CD14-positive monocyte (primary cell): ENCODE results near the gene TMEM198. TPM values are rescaled to one million over a fixed set of nuclear protein-coding genes. Genes with fewer than 3 reads are reported as not detected.
A peak's percentile ranks its signal among the peaks of the same experiment; 100 is the strongest.

Experiments used
- DNase-seq, 3 donors: peaks; one replicate each; pipeline ENCODE4 v3.0.0-alpha.2; 2011 to 2022
- H2AFZ ChIP-seq: 2 replicates; pipeline ENCODE4 v1.6.0; 2012; ENCODE audit warnings: mild to moderate bottlenecking, low read depth, low read length, inconsistent platforms; ENCODE audit not compliant: insufficient read depth, poor library complexity, severe bottlenecking
- H3K27ac ChIP-seq, 2 donors: 1 replicate in 1 of 2; 2 replicates in 1 of 2; pipeline ENCODE4 v1.5.1; 2012 to 2013; ENCODE audit warnings: low read length in 2 of 2, control low read depth in 1 of 2, inconsistent platforms in 1 of 2, low read depth in 1 of 2, mild to moderate bottlenecking in 1 of 2
- H3K27me3 ChIP-seq, 2 donors: one replicate each; pipeline versions ENCODE4 v1.6.0 to v1.6.1; 2011 to 2013; ENCODE audit warnings: low read length in 2 of 2; ENCODE audit not compliant: control insufficient read depth in 2 of 2, insufficient read depth in 2 of 2
- H3K36me3 ChIP-seq, 2 donors: replicated peaks in 1 of 2; 1 replicate in 1 of 2; 2 replicates in 1 of 2; pipeline versions ENCODE4 v1.5.1 to v1.6.1; 2012 to 2013; ENCODE audit warnings: low read length in 2 of 2, control low read depth in 1 of 2, inconsistent platforms in 1 of 2, mild to moderate bottlenecking in 1 of 2; ENCODE audit not compliant: insufficient read depth in 2 of 2, control insufficient read depth in 1 of 2
- H3K4me1 ChIP-seq, 2 donors: 1 replicate in 1 of 2; 2 replicates in 1 of 2; pipeline versions ENCODE4 v1.5.1 to v1.6.1; 2012 to 2013; ENCODE audit warnings: low read length in 2 of 2, control low read depth in 1 of 2, inconsistent platforms in 1 of 2, mild to moderate bottlenecking in 1 of 2, moderate library complexity in 1 of 2; ENCODE audit not compliant: insufficient read depth in 2 of 2, control insufficient read depth in 1 of 2
- H3K4me2 ChIP-seq: replicated peaks from 2 replicates; pipeline ENCODE3; 2012; ENCODE audit warnings: low read length, moderate library complexity, mild to moderate bottlenecking; ENCODE audit not compliant: poor library complexity, severe bottlenecking; ENCODE audit errors: extremely low read depth
- H3K4me3 ChIP-seq, 3 experiments: fragments of 200-600 bp in 1 of 3; sonication (generic) in 1 of 3; replicated peaks in 1 of 3; 1 replicate in 2 of 3; 2 replicates in 1 of 3; pipeline ENCODE4 v1.5.1; 2011 to 2013; ENCODE audit warnings: low read length in 3 of 3, mild to moderate bottlenecking in 3 of 3, control low read depth in 2 of 3, low read depth in 2 of 3, inconsistent platforms in 1 of 3, moderate library complexity in 1 of 3
- H3K79me2 ChIP-seq: 2 replicates; pipeline ENCODE4 v1.6.0; 2012; ENCODE audit warnings: mild to moderate bottlenecking, control low read depth, inconsistent platforms, low read length, moderate library complexity; ENCODE audit not compliant: insufficient read depth
- H3K9ac ChIP-seq: 2 replicates; pipeline ENCODE4 v1.6.0; 2017; ENCODE audit warnings: low read length, mild to moderate bottlenecking; ENCODE audit not compliant: insufficient read depth, poor library complexity, severe bottlenecking
- H3K9me3 ChIP-seq, 2 donors: replicated peaks in 1 of 2; 1 replicate in 1 of 2; 2 replicates in 1 of 2; pipeline versions ENCODE4 v1.5.1 to v1.6.1; 2012 to 2013; ENCODE audit warnings: low read length in 2 of 2, control low read depth in 1 of 2; ENCODE audit not compliant: control insufficient read depth in 1 of 2, insufficient read depth in 1 of 2
- H4K20me1 ChIP-seq: 2 replicates; pipeline ENCODE4 v1.6.0; 2012; ENCODE audit warnings: mild to moderate bottlenecking, low read length, control low read depth, moderate library complexity; ENCODE audit not compliant: insufficient read depth
- H3K27ac Mint-ChIP-seq, 7 donors: one replicate each; pipeline ENCODE4 v1.8.0; 2020; ENCODE audit warnings: mild to moderate bottlenecking in 7 of 7, mixed read lengths in 7 of 7, moderate library complexity in 6 of 7, inconsistent platforms in 2 of 7
- H3K27me3 Mint-ChIP-seq, 3 donors: one replicate each; pipeline ENCODE4 v1.8.0; 2021 to 2022; ENCODE audit warnings: low read depth in 3 of 3, mild to moderate bottlenecking in 3 of 3, mixed read lengths in 3 of 3, moderate library complexity in 3 of 3, inconsistent platforms in 1 of 3
- H3K36me3 Mint-ChIP-seq, 2 donors: one replicate each; pipeline ENCODE4 v1.8.0; 2020; ENCODE audit warnings: mixed read lengths in 2 of 2, inconsistent platforms in 1 of 2, mild to moderate bottlenecking in 1 of 2
- H3K4me1 Mint-ChIP-seq: one replicate; pipeline ENCODE4 v1.8.0; 2020; ENCODE audit warnings: mild to moderate bottlenecking, mixed read lengths
- H3K4me3 Mint-ChIP-seq, 2 donors: one replicate each; pipeline ENCODE4 v1.8.0; 2020; ENCODE audit warnings: mild to moderate bottlenecking in 2 of 2, mixed read lengths in 2 of 2, moderate library complexity in 1 of 2
- H3K9me3 Mint-ChIP-seq, 7 donors: one replicate each; pipeline ENCODE4 v1.8.0; 2020 to 2022; ENCODE audit warnings: mixed read lengths in 7 of 7, mild to moderate bottlenecking in 6 of 7, moderate library complexity in 6 of 7, inconsistent platforms in 2 of 7
- CTCF ChIP-seq: fragments of 200-600 bp; IDR thresholded peaks from one replicate; pipeline ENCODE4 v1.8.0; 2022; ENCODE audit warnings: antibody characterized with exemption, mild to moderate bottlenecking
- WGBS: methylation state at CpG from one replicate; pipeline ENCODE4 v1.1.5; 2013; ENCODE audit warnings: missing lambda C conversion rate; ENCODE audit not compliant: insufficient coverage; 5-methylcytosine and 5-hydroxymethylcytosine counted together
- intact Hi-C, 2 donors: fragments of 100-400 bp; cut with micrococcal nuclease; formaldehyde crosslinking; loops; one replicate each; pipeline versions ENCODE4 v1.15.0 to v1.15.1; 2023
- polyA plus RNA-seq, 3 donors: library from polyadenylated mRNA; depleted of rRNA in 1 of 3; unstranded in 2 of 3; stranded (reverse) in 1 of 3; fragments of 300-500 nt in 2 of 3; fragments of >200 nt in 1 of 3; fragmentation: Illumina TruSeq in 2 of 3; gene quantifications; 1 replicate in 2 of 3; 2 replicates in 1 of 3; pipeline ENCODE4 v1.2.3, GENCODE V29; 2012 to 2021

The TMEM198 gene
- polyA plus RNA-seq, 3 donors, result not detected

- H3K36me3 ChIP-seq, result peaks cover 25 to 42% of the 10 kb centered on the region in 2 donors
- no CpG with 5 or more reads among the region's 2 CpGs for WGBS
- Mint-ChIP-seq H3K4me1 (peaks cover 38% of the 10 kb centered on the region), H3K36me3 (peaks cover 30 to 42% of the 10 kb centered on the region in 2 donors), H3K9me3 (peaks cover 0 to 14% (median 1%) of the 10 kb centered on the region in 7 donors), H3K4me3 (no peak overlapping the region), H3K27me3 (peaks cover 26 to 29% (median 27%) of the 10 kb centered on the region in 3 donors), H3K27ac (peak overlapping the region in 1 of 7 donors; percentile 31)
- H3K4me2 ChIP-seq, result no peak overlapping the region
- H3K4me1 ChIP-seq, result peaks cover 28 to 43% of the 10 kb centered on the region in 2 donors
- no peaks in the 10 kb centered on the region for H4K20me1 ChIP-seq
- DNase-seq, result no peak
- H3K79me2 ChIP-seq, result peaks cover 11% of the 10 kb centered on the region
- H2AFZ ChIP-seq, result no peak overlapping the region
- H3K27ac ChIP-seq, result no peak overlapping the region
- H3K9ac ChIP-seq, result no peak overlapping the region
- H3K9me3 ChIP-seq, result peaks cover 2 to 10% of the 10 kb centered on the region in 2 donors
- H3K27me3 ChIP-seq, result peaks cover 22 to 26% of the 10 kb centered on the region in 2 donors
- TF ChIP-seq CTCF, result no peak
- intact Hi-C loops, result loop anchor here in 1 of 2 donors (5.0 kb wide), 1 partner anchor 42 kb away; the partner anchor contains the start of genes CHPF and TMEM198
- no peak overlapping the region for H3K4me3 ChIP-seq
These were observed 43.7 kb upstream of the TMEM198 start for GRCh38 chr2:219500135-219500534.

- intact Hi-C loops, result loop anchor here in 1 of 2 donors (5.0 kb wide), 1 partner anchor 40 kb away; the partner anchor contains the start of genes CHPF and TMEM198
These were observed 42.0 kb upstream of the TMEM198 start for GRCh38 chr2:219501849-219502248.

More at GRCh38 chr2:219501849-219502248, 42.0 kb upstream of the TMEM198 start:
- peaks cover 6 to 9% of the 10 kb centered on the region in 2 donors for H3K27me3 ChIP-seq
- no peak overlapping the region for H2AFZ ChIP-seq
- no peak overlapping the region for H3K4me3 ChIP-seq
- Mint-ChIP-seq H3K27me3 (peaks cover 9 to 14% (median 9%) of the 10 kb centered on the region in 3 donors), H3K9me3 (peaks cover 0 to 6% (median 0%) of the 10 kb centered on the region in 7 donors), H3K4me1 (peaks cover 28% of the 10 kb centered on the region), H3K4me3 (no peak overlapping the region), H3K36me3 (peaks cover 47 to 55% of the 10 kb centered on the region in 2 donors), H3K27ac (no peak overlapping the region)
- H3K27ac ChIP-seq, result no peak overlapping the region
- peaks cover 11% of the 10 kb centered on the region for H3K79me2 ChIP-seq
- H3K9ac ChIP-seq, result no peak overlapping the region
- H3K4me2 ChIP-seq, result no peak overlapping the region
- TF ChIP-seq CTCF, result no peak
- H3K36me3 ChIP-seq, result peaks cover 42 to 59% of the 10 kb centered on the region in 2 donors
- H3K9me3 ChIP-seq, result peaks cover 0 to 2% of the 10 kb centered on the region in 2 donors
- 97% methylated on average over 9 of the region's 14 CpGs for WGBS
- no peaks in the 10 kb centered on the region for H4K20me1 ChIP-seq
- DNase-seq, result no peak
- peaks cover 24 to 31% of the 10 kb centered on the region in 2 donors for H3K4me1 ChIP-seq
